Endothelial cell (in vitro differentiated cells): ENCODE measurements around the gene CNPY3. TPM values are rescaled to one million over a fixed set of nuclear protein-coding genes. Genes with fewer than 3 reads are reported as not detected.

Source experiments
- DNase-seq: peaks from one replicate; pipeline ENCODE4 v3.0.0; 2021; ENCODE audit warnings: low spot score
- H3K27ac Mint-ChIP-seq: one replicate; pipeline ENCODE4 v1.8.0; 2021; ENCODE audit warnings: mixed read lengths, inconsistent platforms; ENCODE audit not compliant: unreplicated experiment
- H3K27me3 Mint-ChIP-seq: one replicate; pipeline ENCODE4 v1.8.0; 2021; ENCODE audit warnings: mild to moderate bottlenecking, moderate library complexity, mixed read lengths, inconsistent platforms; ENCODE audit not compliant: unreplicated experiment
- H3K36me3 Mint-ChIP-seq: one replicate; pipeline ENCODE4 v1.8.0; 2021; ENCODE audit warnings: mild to moderate bottlenecking, low read depth, mixed read lengths, inconsistent platforms; ENCODE audit not compliant: unreplicated experiment
- H3K4me1 Mint-ChIP-seq: one replicate; pipeline ENCODE4 v1.8.0; 2021; ENCODE audit warnings: mild to moderate bottlenecking, mixed read lengths, inconsistent platforms; ENCODE audit not compliant: unreplicated experiment
- H3K4me3 Mint-ChIP-seq: one replicate; pipeline ENCODE4 v1.8.0; 2021; ENCODE audit warnings: mild to moderate bottlenecking, mixed read lengths, inconsistent platforms; ENCODE audit not compliant: unreplicated experiment
- H3K9me3 Mint-ChIP-seq: one replicate; pipeline ENCODE4 v1.8.0; 2021; ENCODE audit warnings: mixed read lengths, inconsistent platforms; ENCODE audit not compliant: unreplicated experiment
- total RNA-seq: library from RNA; stranded (reverse); fragmentation: NEBNext Ultra II Directional; extraction: Animal tissue kit (Norgen Biotek cat#: 25700); gene quantifications from one replicate; pipeline ENCODE4 v1.2.1, GENCODE V29; 2021; ENCODE audit not compliant: unreplicated experiment
- TF ChIP-seq, protein P1 (sequence below): fragments of 200-600 bp; sonication (generic); IDR thresholded peaks from one replicate; pipeline ENCODE4 v1.5.0; 2021; ENCODE audit warnings: antibody characterized with exemption; ENCODE audit not compliant: unreplicated experiment

Gene CNPY3
- total RNA-seq, 1 donor from 2014 or later: 106 TPM

DNA sequence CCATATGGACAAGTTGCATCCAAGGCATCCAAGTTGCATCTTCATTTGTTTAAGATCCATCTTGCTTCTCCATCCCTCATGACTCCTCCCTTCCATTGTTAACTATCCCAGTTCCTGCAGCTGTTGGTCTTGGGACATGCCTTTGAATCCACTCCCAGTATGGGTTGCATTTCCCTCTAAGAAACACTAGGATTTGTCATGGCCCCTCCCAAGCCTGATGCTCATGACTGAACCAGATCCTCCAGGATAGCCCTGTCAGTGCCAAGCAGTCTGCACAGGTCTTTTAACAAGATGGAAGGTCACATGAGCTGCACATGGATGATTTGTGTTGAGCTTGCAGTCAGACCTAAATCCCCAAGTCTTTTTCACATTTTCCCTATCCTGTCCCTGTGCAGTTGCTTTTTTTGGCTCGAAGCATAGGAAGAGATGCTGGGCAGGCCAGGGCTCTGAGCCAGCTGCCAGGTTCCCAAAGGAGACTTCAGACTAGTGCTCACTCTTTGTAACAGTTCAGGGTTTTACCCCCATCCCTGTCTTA lies 59.3 kb downstream of the CNPY3 start:
- no peak for DNase-seq
- peaks cover 7% of the 10 kb centered on the region for H3K27me3 Mint-ChIP-seq
- H3K36me3 Mint-ChIP-seq: peaks cover 30% of the 10 kb centered on the region
- no peak overlapping the region for H3K27ac Mint-ChIP-seq
- no peaks in the 10 kb centered on the region for H3K9me3 Mint-ChIP-seq
- H3K4me3 Mint-ChIP-seq: no peak overlapping the region
- TF ChIP-seq, protein P1, sequence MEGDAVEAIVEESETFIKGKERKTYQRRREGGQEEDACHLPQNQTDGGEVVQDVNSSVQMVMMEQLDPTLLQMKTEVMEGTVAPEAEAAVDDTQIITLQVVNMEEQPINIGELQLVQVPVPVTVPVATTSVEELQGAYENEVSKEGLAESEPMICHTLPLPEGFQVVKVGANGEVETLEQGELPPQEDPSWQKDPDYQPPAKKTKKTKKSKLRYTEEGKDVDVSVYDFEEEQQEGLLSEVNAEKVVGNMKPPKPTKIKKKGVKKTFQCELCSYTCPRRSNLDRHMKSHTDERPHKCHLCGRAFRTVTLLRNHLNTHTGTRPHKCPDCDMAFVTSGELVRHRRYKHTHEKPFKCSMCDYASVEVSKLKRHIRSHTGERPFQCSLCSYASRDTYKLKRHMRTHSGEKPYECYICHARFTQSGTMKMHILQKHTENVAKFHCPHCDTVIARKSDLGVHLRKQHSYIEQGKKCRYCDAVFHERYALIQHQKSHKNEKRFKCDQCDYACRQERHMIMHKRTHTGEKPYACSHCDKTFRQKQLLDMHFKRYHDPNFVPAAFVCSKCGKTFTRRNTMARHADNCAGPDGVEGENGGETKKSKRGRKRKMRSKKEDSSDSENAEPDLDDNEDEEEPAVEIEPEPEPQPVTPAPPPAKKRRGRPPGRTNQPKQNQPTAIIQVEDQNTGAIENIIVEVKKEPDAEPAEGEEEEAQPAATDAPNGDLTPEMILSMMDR: no peak
- H3K4me1 Mint-ChIP-seq: peaks cover 28% of the 10 kb centered on the region

Other genes with a start within 250 kb of the CNPY3 start
- gene PRPH2, start 206.9 kb upstream of the CNPY3 start, total RNA-seq: 0.15 TPM
- 23.4 TPM for gene TBCC, start 183.4 kb upstream of the CNPY3 start, total RNA-seq
- gene BICRAL, start 147.4 kb upstream of the CNPY3 start, total RNA-seq: 9.2 TPM
- 58.1 TPM for gene RPL7L1, start 49.9 kb upstream of the CNPY3 start, total RNA-seq
- gene PTCRA, start 13.4 kb upstream of the CNPY3 start, total RNA-seq: not detected
- 0.59 TPM for gene GNMT, start 31.3 kb downstream of the CNPY3 start, total RNA-seq
- 26.1 TPM for gene PEX6, start 49.7 kb downstream of the CNPY3 start, total RNA-seq
- gene PPP2R5D, start 55.1 kb downstream of the CNPY3 start, total RNA-seq: 58.0 TPM
- gene MEA1, start 84.5 kb downstream of the CNPY3 start, total RNA-seq: 61.0 TPM
- 154 TPM for gene KLHDC3, start 84.8 kb downstream of the CNPY3 start, total RNA-seq
- 82.1 TPM for gene RRP36, start 92.1 kb downstream of the CNPY3 start, total RNA-seq
- gene CUL7, start 124.4 kb downstream of the CNPY3 start, total RNA-seq: 42.2 TPM
- 39.7 TPM for gene MRPL2, start 130.0 kb downstream of the CNPY3 start, total RNA-seq
- 41.4 TPM for gene KLC4, start 130.2 kb downstream of the CNPY3 start, total RNA-seq
- gene PTK7, start 146.8 kb downstream of the CNPY3 start, total RNA-seq: 208 TPM
- gene SRF, start 241.8 kb downstream of the CNPY3 start, total RNA-seq: 31.3 TPM